Activated CD4-positive, alpha-beta T cell treated with anti-CD3 and anti-CD28 coated beads, Interleukin-2, Interleukin-4, amounts not matched to agents 100 ng/mL and 50 ng/mL, durations not matched to agents 16 hours and 8 hours (primary cell): ENCODE results near the gene BLM.
A peak's percentile ranks its signal among the peaks of the same experiment; 100 is the strongest.
"Not testable (repeated sequence)": the region's sequence is repeated elsewhere in the genome, so short reads cannot be mapped to it uniquely, and the experiment has no call there.

Experiments
- DNase-seq: peaks from one replicate; pipeline ENCODE4 v3.0.0-alpha.2; 2020; ENCODE audit warnings: low spot score

Gene BLM

GRCh38 chr15:90716976-90717821, at the start of gene BLM:
Gene BLM (plus strand): TSS chr15:90717346. CDS start chr15:90747393, 30,047 bp downstream.
- DNase-seq = peak; percentile 98

- not testable (repeated sequence) for DNase-seq
These were observed 49.3 kb upstream of the BLM start for GRCh38 chr15:90667755-90668345.

- DNase-seq = not testable (repeated sequence)
These were observed 46.5 kb upstream of the BLM start for GRCh38 chr15:90670631-90671030.

GRCh38 chr15:90671216-90671615, 45.9 kb upstream of the BLM start:
- no peak for DNase-seq

- DNase-seq = not testable (repeated sequence)
These were observed 43.8 kb upstream of the BLM start for GRCh38 chr15:90673357-90673756.

GRCh38 chr15:90674476-90674875, 42.7 kb upstream of the BLM start:
- no peak for DNase-seq

GRCh38 chr15:90675464-90675863, 41.7 kb upstream of the BLM start:
- DNase-seq = no peak

- DNase-seq = no peak
These were observed 39.0 kb upstream of the BLM start for GRCh38 chr15:90677807-90678790.

GRCh38 chr15:90679959-90680358, 37.2 kb upstream of the BLM start:
- no peak for DNase-seq

- DNase-seq = no peak
These were observed 36.7 kb upstream of the BLM start for GRCh38 chr15:90680371-90680935.

GRCh38 chr15:90681056-90681455, 36.1 kb upstream of the BLM start:
- DNase-seq = no peak

GRCh38 chr15:90681480-90681879, 35.7 kb upstream of the BLM start:
- DNase-seq = no peak

- no peak for DNase-seq
These were observed 33.8 kb upstream of the BLM start for GRCh38 chr15:90683371-90683770.

- no peak for DNase-seq
These were observed 33.3 kb upstream of the BLM start for GRCh38 chr15:90683876-90684275.

- no peak for DNase-seq
These were observed 32.9 kb upstream of the BLM start for GRCh38 chr15:90684281-90684680.

- DNase-seq = no peak
These were observed 31.3 kb upstream of the BLM start for GRCh38 chr15:90685591-90686434.

GRCh38 chr15:90686435-90687218, 30.5 kb upstream of the BLM start:
- DNase-seq = peak; percentile 91

GRCh38 chr15:90689326-90689961, 27.7 kb upstream of the BLM start:
- not testable (repeated sequence) for DNase-seq

- no peak for DNase-seq
These were observed 26.6 kb upstream of the BLM start for GRCh38 chr15:90690585-90690984.

- no peak for DNase-seq
These were observed 25.8 kb upstream of the BLM start for GRCh38 chr15:90691369-90691768.
